Placental epithelial cell (primary cell): ENCODE results near the gene SLC24A2. TPM values are rescaled to one million over a fixed set of nuclear protein-coding genes. Genes with fewer than 3 reads are reported as not detected.

Experiments used
- total RNA-seq: library from RNA; depleted of rRNA; stranded (reverse); fragments of >200 nt; gene quantifications from 2 replicates; pipeline ENCODE4 v1.2.3, GENCODE V29; 2012

The SLC24A2 gene
- total RNA-seq: under 0.01 TPM in 1 of 2 replicates, not detected in the other

GRCh38 chr9:19788614-19789271 is at the start of gene SLC24A2:
Gene SLC24A2, minus strand, starts transcription at chr9:19789037.

